Skin of body (tissue), 2 donors: ENCODE results near the gene TOMM7. TPM values are rescaled to one million over a fixed set of nuclear protein-coding genes. Genes with fewer than 3 reads are reported as not detected.

ENCODE experiments used
- DNase-seq: peaks from one replicate; lab custom pipeline; 2025; lab: John Stamatoyannopoulos, UW
- total RNA-seq: library from RNA; depleted of rRNA; stranded (reverse); fragments of >200 nt; gene quantifications from one replicate; pipeline ENCODE4 v1.2.3, GENCODE V29; 2014

TOMM7 gene
- total RNA-seq, result 142 TPM

- peak; percentile 98 for DNase-seq
Observed at GRCh38 chr7:22822486-22823141, at the start of gene TOMM7. Gene TOMM7 (minus strand): TSS chr7:22822849. CDS start chr7:22822779, 70 bp downstream.

GRCh38 chr7:22872096-22872807, 49.6 kb upstream of the TOMM7 start:
- no peak for DNase-seq

- DNase-seq, result no peak
Observed at GRCh38 chr7:22871661-22872060, 49.0 kb upstream of the TOMM7 start.

- no peak for DNase-seq
Observed at GRCh38 chr7:22868509-22868908, 45.9 kb upstream of the TOMM7 start.

- DNase-seq, result no peak
Observed at GRCh38 chr7:22867589-22867988, 44.9 kb upstream of the TOMM7 start.

- peak; percentile 79 for DNase-seq
Observed at GRCh38 chr7:22867003-22867402, 44.4 kb upstream of the TOMM7 start.

- no peak for DNase-seq
Observed at GRCh38 chr7:22865602-22865960, 42.9 kb upstream of the TOMM7 start.

- no peak for DNase-seq
Observed at GRCh38 chr7:22864855-22865601, 42.4 kb upstream of the TOMM7 start.

- DNase-seq, result no peak
Observed at GRCh38 chr7:22864301-22864700, 41.7 kb upstream of the TOMM7 start.

- no peak for DNase-seq
Observed at GRCh38 chr7:22863156-22863899, 40.7 kb upstream of the TOMM7 start.

- DNase-seq, result no peak
Observed at GRCh38 chr7:22861576-22861975, 38.9 kb upstream of the TOMM7 start.

- no peak for DNase-seq
Observed at GRCh38 chr7:22860784-22861482, 38.3 kb upstream of the TOMM7 start.

- DNase-seq, result no peak
Observed at GRCh38 chr7:22860337-22860736, 37.7 kb upstream of the TOMM7 start.

- no peak for DNase-seq
Observed at GRCh38 chr7:22859641-22860290, 37.1 kb upstream of the TOMM7 start.

GRCh38 chr7:22858640-22859561, 36.3 kb upstream of the TOMM7 start:
- DNase-seq, result no peak

- no peak for DNase-seq
Observed at GRCh38 chr7:22858274-22858639, 35.6 kb upstream of the TOMM7 start.

- DNase-seq, result no peak
Observed at GRCh38 chr7:22856416-22856815, 33.8 kb upstream of the TOMM7 start.

GRCh38 chr7:22855049-22855392, 32.4 kb upstream of the TOMM7 start:
- DNase-seq, result no peak

- peak; percentile 83 for DNase-seq
Observed at GRCh38 chr7:22854158-22855048, 31.8 kb upstream of the TOMM7 start.
